HEK293 (cell line): ENCODE results near the gene KBTBD4.

Experiments
- CTCF ChIA-PET: fragments of 350-600 bp; formaldehyde crosslinking; extraction: SDS; loops from one replicate; lab custom pipeline; 2021; ENCODE audit warnings: antibody characterized with exemption; lab: Yijun Ruan, JAX
- POLR2A ChIA-PET: fragments of 300-600 bp; formaldehyde crosslinking; extraction: SDS; loops from one replicate; lab custom pipeline; 2020; ENCODE audit warnings: antibody characterized with exemption, inconsistent platforms; lab: Yijun Ruan, JAX
- H3K27ac ChIP-seq: fragments of 200-500 bp; sonication (Bioruptor generic); 2 replicates; pipeline ENCODE4 v1.5.1; 2014; ENCODE audit warnings: low read depth, low read length, control low read depth, inconsistent platforms; ENCODE audit errors: extremely low read depth
- H3K36me3 ChIP-seq, 2 experiments: fragments of 200-500 bp in 1 of 2; sonication (Bioruptor generic) in 1 of 2; 1 replicate in 1 of 2; 2 replicates in 1 of 2; pipeline ENCODE4 v1.5.1; 2014 to 2017; ENCODE audit warnings: inconsistent platforms in 2 of 2, low read length in 2 of 2; ENCODE audit not compliant: control insufficient read depth in 2 of 2, insufficient read depth in 1 of 2
- H3K4me1 ChIP-seq: fragments of 200-500 bp; sonication (Bioruptor generic); 2 replicates; pipeline ENCODE4 v1.5.1; 2014; ENCODE audit warnings: mild to moderate bottlenecking, low read length, inconsistent platforms; ENCODE audit not compliant: control insufficient read depth, insufficient read depth
- H3K4me3 ChIP-seq: 2 replicates; pipeline ENCODE4 v1.5.1; 2011; ENCODE audit warnings: low read depth, mild to moderate bottlenecking, control low read depth, low read length, moderate library complexity
- H3K9me3 ChIP-seq: fragments of 200-500 bp; sonication (Bioruptor generic); 2 replicates; pipeline ENCODE4 v1.5.1; 2014; ENCODE audit warnings: low read depth, low read length, inconsistent platforms; ENCODE audit not compliant: control insufficient read depth, insufficient read depth
- PBX3 ChIP-seq: sonication (generic); formaldehyde crosslinking; IDR thresholded peaks from 2 replicates; pipeline ENCODE4 v1.8.1; 2022; ENCODE audit warnings: mild to moderate bottlenecking, moderate library complexity, missing genetic modification reagents
- PRDM4 ChIP-seq: fragments of 450-650 bp; formaldehyde crosslinking; IDR thresholded peaks from 2 replicates; pipeline ENCODE4 v1.5.1; 2017; ENCODE audit warnings: missing biosample characterization, missing genetic modification characterization
- SETDB1 ChIP-seq: IDR thresholded peaks from one replicate; pipeline ENCODE4 v1.6.1; 2017; ENCODE audit warnings: mild to moderate bottlenecking, low read length, moderate library complexity, mixed read lengths; ENCODE audit not compliant: insufficient read length
- ZBTB44 ChIP-seq: fragments of 450-650 bp; IDR thresholded peaks from 2 replicates; pipeline ENCODE4 v1.5.1; 2018; ENCODE audit warnings: missing biosample characterization, mild to moderate bottlenecking, missing genetic modification characterization
- ZBTB8A ChIP-seq: fragments of 450-650 bp; formaldehyde crosslinking; IDR thresholded peaks from 2 replicates; pipeline ENCODE4 v1.5.1; 2016; ENCODE audit warnings: missing biosample characterization, missing genetic modification characterization
- ZFP69B ChIP-seq: fragments of 450-650 bp; formaldehyde crosslinking; IDR thresholded peaks from 2 replicates; pipeline ENCODE4 v1.5.1; 2016; ENCODE audit warnings: missing biosample characterization, missing genetic modification characterization
- ZNF146 ChIP-seq: fragments of 450-650 bp; formaldehyde crosslinking; IDR thresholded peaks from 2 replicates; pipeline ENCODE4 v1.5.1; 2016; ENCODE audit warnings: missing biosample characterization, missing genetic modification characterization
- ZNF148 ChIP-seq: fragments of 450-650 bp; formaldehyde crosslinking; IDR thresholded peaks from 2 replicates; pipeline ENCODE4 v1.5.0; 2017; ENCODE audit warnings: missing biosample characterization, missing genetic modification characterization, borderline replicate concordance
- ZNF184 ChIP-seq: fragments of 450-650 bp; IDR thresholded peaks from 2 replicates; pipeline ENCODE4 v1.5.1; 2018; ENCODE audit warnings: missing biosample characterization, mild to moderate bottlenecking, missing genetic modification characterization
- ZNF26 ChIP-seq: fragments of 450-650 bp; formaldehyde crosslinking; IDR thresholded peaks from 2 replicates; pipeline ENCODE4 v1.5.1; 2016; ENCODE audit warnings: missing biosample characterization, missing genetic modification characterization
- ZNF280C ChIP-seq: fragments of 450-650 bp; formaldehyde crosslinking; IDR thresholded peaks from 2 replicates; pipeline ENCODE4 v1.5.1; 2016; ENCODE audit warnings: missing biosample characterization, missing genetic modification characterization
- ZNF324 ChIP-seq: fragments of 450-650 bp; formaldehyde crosslinking; IDR thresholded peaks from 2 replicates; pipeline ENCODE4 v1.5.1; 2016; ENCODE audit warnings: missing biosample characterization, missing genetic modification characterization
- ZNF426 ChIP-seq: fragments of 450-650 bp; formaldehyde crosslinking; IDR thresholded peaks from 2 replicates; pipeline ENCODE4 v1.5.1; 2017; ENCODE audit warnings: missing biosample characterization, missing genetic modification characterization, mild to moderate bottlenecking, inconsistent platforms, moderate library complexity
- ZNF571 ChIP-seq: fragments of 450-650 bp; formaldehyde crosslinking; IDR thresholded peaks from 2 replicates; pipeline ENCODE4 v1.5.0; 2017; ENCODE audit warnings: missing biosample characterization, missing genetic modification characterization
- ZNF600 ChIP-seq: fragments of 450-650 bp; formaldehyde crosslinking; IDR thresholded peaks from 2 replicates; pipeline ENCODE4 v1.5.1; 2016; ENCODE audit warnings: missing biosample characterization, missing genetic modification characterization
- ZNF660 ChIP-seq: fragments of 450-650 bp; IDR thresholded peaks from 2 replicates; pipeline ENCODE4 v1.5.1; 2018; ENCODE audit warnings: missing biosample characterization, mild to moderate bottlenecking, missing genetic modification characterization
- ZNF701 ChIP-seq: fragments of 450-650 bp; formaldehyde crosslinking; IDR thresholded peaks from 2 replicates; pipeline ENCODE4 v1.5.1; 2016; ENCODE audit warnings: missing biosample characterization, missing genetic modification characterization
- ZNF747 ChIP-seq: fragments of 450-650 bp; formaldehyde crosslinking; IDR thresholded peaks from 2 replicates; pipeline ENCODE4 v1.5.1; 2016; ENCODE audit warnings: missing biosample characterization, missing genetic modification characterization
- ZNF776 ChIP-seq: fragments of 450-650 bp; formaldehyde crosslinking; IDR thresholded peaks from 2 replicates; pipeline ENCODE4 v1.5.0; 2017; ENCODE audit warnings: missing biosample characterization, missing genetic modification characterization, borderline replicate concordance
- ZSCAN30 ChIP-seq: fragments of 450-650 bp; IDR thresholded peaks from 2 replicates; pipeline ENCODE4 v1.5.1; 2018; ENCODE audit warnings: missing biosample characterization, mild to moderate bottlenecking, missing genetic modification characterization, moderate library complexity
- ZSCAN4 ChIP-seq: fragments of 450-650 bp; formaldehyde crosslinking; IDR thresholded peaks from 2 replicates; pipeline ENCODE4 v1.5.1; 2017; ENCODE audit warnings: missing biosample characterization, missing genetic modification characterization

Gene KBTBD4

GRCh38 chr11:47589977-47590861 lies 11.4 kb upstream of the KBTBD4 start (continued):
- no peak for TF ChIP-seq ZNF26 (tag by site-specific recombination)
- TF ChIP-seq ZNF747 (tag by site-specific recombination): no peak
- TF ChIP-seq ZBTB8A: no peak
- TF ChIP-seq PBX3: no peak

- Histone ChIP-seq H3K4me1 (no peaks in the 10 kb centered on the region), H3K36me3 (peaks cover 4 to 8% of the 10 kb centered on the region in 2 experiments; a peak in 2 of 3 replicates), H3K27ac (no peak overlapping the region), H3K4me3 (no peak overlapping the region), H3K9me3 (no peaks in the 10 kb centered on the region)
- ChIA-PET POLR2A (no interaction called here), CTCF (no interaction called here)
- TF ChIP-seq ZNF600 (tag by site-specific recombination) (no peak), ZNF426 (no peak), PRDM4 (tag by site-specific recombination) (no peak), ZNF280C (no peak), ZNF660 (tag by site-specific recombination) (no peak), SETDB1 (no peak), ZNF184 (no peak), ZNF324 (no peak), ZSCAN4 (no peak), ZSCAN30 (no peak), ZNF146 (tag by site-specific recombination) (no peak)
These were observed 10.8 kb upstream of the KBTBD4 start for GRCh38 chr11:47589584-47589976.

GRCh38 chr11:47589118-47589517 lies 10.3 kb upstream of the KBTBD4 start:
- H3K36me3 ChIP-seq: peaks cover 4 to 13% of the 10 kb centered on the region in 2 experiments; a peak in 2 of 3 replicates
- H3K9me3 ChIP-seq: no peaks in the 10 kb centered on the region
- no peak overlapping the region for H3K4me3 ChIP-seq
- no peak overlapping the region for H3K27ac ChIP-seq
- ChIA-PET CTCF (no interaction called here), POLR2A (no interaction called here)
- no peaks in the 10 kb centered on the region for H3K4me1 ChIP-seq
- TF ChIP-seq ZNF776 (tag by site-specific recombination) (no peak), ZNF571 (tag by site-specific recombination) (no peak), ZNF148 (no peak), ZBTB44 (tag by site-specific recombination) (no peak), ZFP69B (tag by site-specific recombination) (no peak), ZNF701 (tag by site-specific recombination) (no peak)
